WTC11 (cell line): Measurements from ENCODE around the gene AFG3L2. TPM values are rescaled to one million over a fixed set of nuclear protein-coding genes. Genes with fewer than 3 reads are reported as not detected.

ENCODE experiments used
- ATAC-seq: fragments of 200-7000 bp; cut with Tn5 transposase; 2 replicates; pipeline ENCODE4 v1.10.0; 2021; ENCODE audit warnings: mild to moderate bottlenecking, moderate library complexity
- CTCF ChIA-PET: fragments of 300-600 bp; sonication (Branson Sonifier 250); formaldehyde crosslinking; loops from one replicate; lab custom pipeline; 2021; ENCODE audit warnings: antibody characterized with exemption; lab: Charles Lee
- POLR2A ChIA-PET: fragments of 350-600 bp; sonication (Branson Sonifier 250); formaldehyde crosslinking; loops from one replicate; lab custom pipeline; 2021; ENCODE audit warnings: antibody characterized with exemption; lab: Charles Lee
- DNase-seq: peaks from one replicate; pipeline ENCODE4 v3.0.0; 2021; ENCODE audit warnings: low spot score
- H3K27ac Mint-ChIP-seq: 2 replicates; pipeline ENCODE4 v1.8.0; 2021; ENCODE audit warnings: mixed read lengths
- H3K27me3 Mint-ChIP-seq: 2 replicates; pipeline ENCODE4 v1.8.0; 2021; ENCODE audit warnings: low read depth, mild to moderate bottlenecking, moderate library complexity, mixed read lengths
- H3K36me3 Mint-ChIP-seq: 2 replicates; pipeline ENCODE4 v1.8.0; 2021; ENCODE audit warnings: mixed read lengths
- H3K4me1 Mint-ChIP-seq: 2 replicates; pipeline ENCODE4 v1.8.0; 2022; ENCODE audit warnings: mixed read lengths
- H3K4me3 Mint-ChIP-seq: 2 replicates; pipeline ENCODE4 v1.8.0; 2021; ENCODE audit warnings: mild to moderate bottlenecking, moderate library complexity, mixed read lengths
- H3K9me3 Mint-ChIP-seq: 2 replicates; pipeline ENCODE4 v1.8.0; 2021; ENCODE audit warnings: mixed read lengths
- ATF3 ChIP-seq: sonication (generic); formaldehyde crosslinking; conservative IDR thresholded peaks from 2 replicates; pipeline ENCODE4 v1.8.1; 2022; ENCODE audit warnings: mild to moderate bottlenecking, missing genetic modification reagents
- ATF6 ChIP-seq: sonication (generic); formaldehyde crosslinking; IDR thresholded peaks from 2 replicates; pipeline ENCODE4 v1.8.1; 2023; ENCODE audit warnings: mild to moderate bottlenecking, missing genetic modification reagents
- CDX4 ChIP-seq: fragments of 250-450 bp; sonication (Bioruptor Pico); IDR thresholded peaks from 2 replicates; pipeline ENCODE4 v1.9.0; 2021; ENCODE audit warnings: moderate library complexity, mild to moderate bottlenecking, inconsistent platforms, borderline replicate concordance
- CREB1 ChIP-seq: sonication (generic); formaldehyde crosslinking; IDR thresholded peaks from 2 replicates; pipeline ENCODE4 v1.8.0; 2023; ENCODE audit warnings: mild to moderate bottlenecking, missing genetic modification reagents
- CREM ChIP-seq: sonication (generic); formaldehyde crosslinking; IDR thresholded peaks from 2 replicates; pipeline ENCODE4 v1.8.1; 2022; ENCODE audit warnings: mild to moderate bottlenecking, missing genetic modification reagents, moderate library complexity
- FOXP1 ChIP-seq: sonication (generic); formaldehyde crosslinking; IDR thresholded peaks from 2 replicates; pipeline ENCODE4 v1.8.0; 2022; ENCODE audit warnings: missing genetic modification reagents, mild to moderate bottlenecking, moderate library complexity, borderline replicate concordance
- NFYB ChIP-seq: sonication (generic); formaldehyde crosslinking; conservative IDR thresholded peaks from 2 replicates; pipeline ENCODE4 v1.8.0; 2022; ENCODE audit warnings: low read depth, missing genetic modification reagents
- PRRX2 ChIP-seq: fragments of 250-450 bp; sonication (Bioruptor Pico); IDR thresholded peaks from 2 replicates; pipeline ENCODE4 v1.8.0; 2021; ENCODE audit warnings: mild to moderate bottlenecking
- STAT6 ChIP-seq: sonication (generic); formaldehyde crosslinking; conservative IDR thresholded peaks from 2 replicates; pipeline ENCODE4 v1.8.1; 2023; ENCODE audit warnings: mild to moderate bottlenecking, low read depth, missing genetic modification reagents, moderate library complexity
- USF1 ChIP-seq: sonication (generic); formaldehyde crosslinking; IDR thresholded peaks from 2 replicates; pipeline ENCODE4 v1.8.0; 2022; ENCODE audit warnings: mild to moderate bottlenecking, missing genetic modification reagents
- ZBTB43 ChIP-seq: sonication (generic); formaldehyde crosslinking; IDR thresholded peaks from 2 replicates; pipeline ENCODE4 v1.8.1; 2023; ENCODE audit warnings: mild to moderate bottlenecking, missing genetic modification reagents
- ZMAT4 ChIP-seq: fragments of 250-450 bp; sonication (Bioruptor Pico); IDR thresholded peaks from 2 replicates; pipeline ENCODE4 v1.9.0; 2021; ENCODE audit warnings: mild to moderate bottlenecking
- ZNF121 ChIP-seq: sonication (generic); formaldehyde crosslinking; IDR thresholded peaks from 2 replicates; pipeline ENCODE4 v1.8.0; 2023; ENCODE audit warnings: missing genetic modification reagents
- ZNF416 ChIP-seq: fragments of 250-450 bp; sonication (Bioruptor Pico); IDR thresholded peaks from 2 replicates; pipeline ENCODE4 v1.9.0; 2021; ENCODE audit warnings: mild to moderate bottlenecking, inconsistent platforms
- ZNF512 ChIP-seq: sonication (generic); formaldehyde crosslinking; IDR thresholded peaks from 2 replicates; pipeline ENCODE4 v1.8.1; 2022; ENCODE audit warnings: missing genetic modification reagents, borderline replicate concordance
- ZNF532 ChIP-seq: fragments of 250-450 bp; sonication (Bioruptor Pico); IDR thresholded peaks from 2 replicates; pipeline ENCODE4 v1.9.0; 2021; ENCODE audit warnings: mild to moderate bottlenecking, borderline replicate concordance
- total RNA-seq: library from RNA; stranded (reverse); gene quantifications from 3 replicates; pipeline ENCODE4 v1.2.3, GENCODE V29; 2021

The AFG3L2 gene
- total RNA-seq, 1 experiment from 2014 or later: 109 TPM

GRCh38 chr18:12417687-12418086 is 40.7 kb upstream of the AFG3L2 start:
- no peaks in the 10 kb centered on the region for H3K9me3 Mint-ChIP-seq
- peaks cover 17% of the 10 kb centered on the region for H3K4me1 Mint-ChIP-seq
- no peaks in the 10 kb centered on the region for H3K27me3 Mint-ChIP-seq
- ChIA-PET CTCF (interaction anchor here (1.4 kb wide), 1 partner anchor 23 kb away, joined by 3 read pairs; no protein-coding TSS in a partner anchor), POLR2A (no interaction called here)
- H3K36me3 Mint-ChIP-seq: peaks cover 2% of the 10 kb centered on the region; the same call in 1 of the 2 replicates
- 0 out of 2 replicates have a peak overlapping the region, but pooled peaks have one; percentile 84 for H3K27ac Mint-ChIP-seq
- ATAC-seq (no peak), DNase-seq (no peak)
- no peak for TF ChIP-seq STAT6
- no peak for TF ChIP-seq NFYB (CRISPR knock-in tag)
- no peak for TF ChIP-seq ZNF512 (CRISPR knock-in tag)
- no peak for TF ChIP-seq ZBTB43 (CRISPR knock-in tag)
- H3K4me3 Mint-ChIP-seq: no peak overlapping the region

- H3K27me3 Mint-ChIP-seq: no peaks in the 10 kb centered on the region
- no peaks in the 10 kb centered on the region for H3K36me3 Mint-ChIP-seq
- peaks cover 14% of the 10 kb centered on the region for H3K4me1 Mint-ChIP-seq
- no peak overlapping the region for H3K4me3 Mint-ChIP-seq
- ChIA-PET CTCF (no interaction called here), POLR2A (no interaction called here)
- DNase-seq (no peak), ATAC-seq (no peak)
- H3K27ac Mint-ChIP-seq: peak overlapping the region; percentile 85; the same call in 1 of the 2 replicates
- H3K9me3 Mint-ChIP-seq: no peaks in the 10 kb centered on the region
- TF ChIP-seq ZNF121 (CRISPR knock-in tag) (peak; percentile 94), NFYB (CRISPR knock-in tag) (no peak), CDX4 (no peak)
Measured at GRCh38 chr18:12416098-12416729, 39.2 kb upstream of the AFG3L2 start.

- no peaks in the 10 kb centered on the region for H3K36me3 Mint-ChIP-seq
- H3K4me3 Mint-ChIP-seq: no peak overlapping the region
- CTCF ChIA-PET: interaction anchor here (0.7 kb wide), 1 partner anchor 139 kb away, joined by 4 read pairs; no protein-coding TSS in a partner anchor
- TF ChIP-seq PRRX2 (CRISPR knock-in tag): no peak
- no peak for TF ChIP-seq FOXP1 (CRISPR knock-in tag)
- no peak for TF ChIP-seq CREB1 (CRISPR knock-in tag)
- no peak for TF ChIP-seq ATF6 (CRISPR knock-in tag)
- TF ChIP-seq ZNF532 (CRISPR knock-in tag): no peak
- no peak for TF ChIP-seq ZNF416 (CRISPR knock-in tag)
- no peak for TF ChIP-seq USF1 (CRISPR knock-in tag)
- TF ChIP-seq ZMAT4 (CRISPR knock-in tag): no peak
- no peak for TF ChIP-seq ATF3 (CRISPR knock-in tag)
- no peak for TF ChIP-seq CREM (CRISPR knock-in tag)
Measured at GRCh38 chr18:12411456-12411855, 34.4 kb upstream of the AFG3L2 start.

More at GRCh38 chr18:12411456-12411855, 34.4 kb upstream of the AFG3L2 start:
- Mint-ChIP-seq H3K9me3 (no peaks in the 10 kb centered on the region), H3K27me3 (peaks cover 12% of the 10 kb centered on the region), H3K27ac (peak overlapping the region; percentile 70; the same call in 1 of the 2 replicates), H3K4me1 (peaks cover 29% of the 10 kb centered on the region)
- POLR2A ChIA-PET: interaction anchor here (1.0 kb wide), 1 partner anchor 10 kb away, joined by 3 read pairs; no protein-coding TSS in a partner anchor
- ATAC-seq: no peak
- no peak for DNase-seq
